Retina (tissue), 1 donor: ENCODE measurements around the gene REXO4.
"Not testable (repeated sequence)": the region's sequence is repeated elsewhere in the genome, so short reads cannot be mapped to it uniquely, and the experiment has no call there.

ENCODE experiments used
- DNase-seq: peaks from one replicate; pipeline ENCODE4 v3.0.0-alpha.2; 2016

The REXO4 gene

GRCh38 chr9:133419005-133419404, 1.2 kb upstream of the REXO4 start:
- no peak for DNase-seq

- DNase-seq: no peak
These were observed 2.6 kb downstream of the REXO4 start for GRCh38 chr9:133415170-133415569.

- DNase-seq: no peak
These were observed 9.8 kb downstream of the REXO4 start for GRCh38 chr9:133408042-133408441.

- DNase-seq: peak; percentile 79
These were observed 11.1 kb downstream of the REXO4 start for GRCh38 chr9:133406480-133407307.

GRCh38 chr9:133405508-133406438, 12.0 kb downstream of the REXO4 start:
- no peak for DNase-seq

- DNase-seq: no peak
These were observed 13.3 kb downstream of the REXO4 start for GRCh38 chr9:133404454-133405002.

GRCh38 chr9:133403766-133404453, 13.9 kb downstream of the REXO4 start:
- DNase-seq: no peak

GRCh38 chr9:133402689-133403088, 15.1 kb downstream of the REXO4 start:
- no peak for DNase-seq

GRCh38 chr9:133401588-133401987, 16.2 kb downstream of the REXO4 start:
- no peak for DNase-seq

- no peak for DNase-seq
These were observed 17.5 kb downstream of the REXO4 start for GRCh38 chr9:133400292-133400691.

GRCh38 chr9:133397895-133398294, 19.9 kb downstream of the REXO4 start:
- no peak for DNase-seq

GRCh38 chr9:133397370-133397769, 20.4 kb downstream of the REXO4 start:
- no peak for DNase-seq

GRCh38 chr9:133396952-133397351, 20.9 kb downstream of the REXO4 start:
- no peak for DNase-seq

GRCh38 chr9:133394687-133395271, 23.0 kb downstream of the REXO4 start:
- no peak for DNase-seq

- no peak for DNase-seq
These were observed 24.4 kb downstream of the REXO4 start for GRCh38 chr9:133393399-133393798.

GRCh38 chr9:133392308-133392707, 25.5 kb downstream of the REXO4 start:
- DNase-seq: not testable (repeated sequence)

- DNase-seq: not testable (repeated sequence)
These were observed 26.4 kb downstream of the REXO4 start for GRCh38 chr9:133391449-133391848.

- no peak for DNase-seq
These were observed 27.1 kb downstream of the REXO4 start for GRCh38 chr9:133390713-133391112.

GRCh38 chr9:133389562-133389961, 28.2 kb downstream of the REXO4 start:
- DNase-seq: no peak

GRCh38 chr9:133389025-133389557, 28.7 kb downstream of the REXO4 start:
- no peak for DNase-seq

- DNase-seq: no peak
These were observed 30.1 kb downstream of the REXO4 start for GRCh38 chr9:133387680-133388079.

GRCh38 chr9:133386338-133386737, 31.5 kb downstream of the REXO4 start:
- no peak for DNase-seq
